ENCODE results near the gene SATB2.

GRCh38 chr2:199499005-199499404 lies 41.3 kb upstream of the SATB2 start:
- TF ChIP-seq CTCF (conservative IDR thresholded peaks at IDR 0.05) = no peak
- TF ChIP-seq EZH2 (IDR thresholded peaks at IDR 0.05; ENCODE audit: low read depth) = no peak
